ENCODE results near the gene UACA.

Gene UACA

DNA sequence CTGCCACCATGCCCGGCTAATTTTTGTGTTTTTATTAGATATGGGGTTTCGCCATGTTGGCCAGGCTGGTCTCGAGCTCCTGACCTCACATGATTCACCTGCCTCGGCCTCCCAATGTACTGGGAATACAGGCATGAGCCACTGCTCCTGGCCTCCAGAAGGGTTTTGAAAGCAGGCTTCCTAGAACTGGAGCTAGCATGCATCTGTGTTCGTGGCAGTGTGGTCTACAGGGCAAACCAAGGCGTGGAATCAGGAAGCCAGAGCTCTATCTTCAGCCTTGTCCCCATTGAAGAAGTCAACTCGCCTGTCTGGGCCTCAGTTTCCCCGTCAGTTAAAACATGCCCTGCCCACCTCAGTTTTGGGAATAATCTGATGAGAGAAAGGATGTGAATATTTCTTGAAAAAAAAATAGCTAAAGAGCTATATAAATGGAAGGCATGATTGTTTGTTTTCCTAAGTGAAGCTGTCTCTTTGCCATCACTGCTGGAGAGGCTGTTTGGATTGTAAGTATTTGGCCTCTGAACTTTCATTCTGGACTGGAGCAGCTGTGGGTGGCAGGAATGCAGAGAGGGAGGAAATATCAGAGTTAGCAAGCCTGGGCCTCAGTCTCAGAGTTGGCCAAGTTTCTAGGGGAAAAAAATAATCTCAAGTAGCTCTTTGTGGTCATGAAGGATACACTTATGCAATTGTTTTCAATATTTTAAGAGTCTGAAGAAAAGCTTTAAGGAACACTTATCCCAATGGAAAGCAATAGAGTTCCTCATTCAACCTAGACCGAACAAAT, 36.5 kb upstream of the UACA start:
- TF ChIP-seq, protein P1, sequence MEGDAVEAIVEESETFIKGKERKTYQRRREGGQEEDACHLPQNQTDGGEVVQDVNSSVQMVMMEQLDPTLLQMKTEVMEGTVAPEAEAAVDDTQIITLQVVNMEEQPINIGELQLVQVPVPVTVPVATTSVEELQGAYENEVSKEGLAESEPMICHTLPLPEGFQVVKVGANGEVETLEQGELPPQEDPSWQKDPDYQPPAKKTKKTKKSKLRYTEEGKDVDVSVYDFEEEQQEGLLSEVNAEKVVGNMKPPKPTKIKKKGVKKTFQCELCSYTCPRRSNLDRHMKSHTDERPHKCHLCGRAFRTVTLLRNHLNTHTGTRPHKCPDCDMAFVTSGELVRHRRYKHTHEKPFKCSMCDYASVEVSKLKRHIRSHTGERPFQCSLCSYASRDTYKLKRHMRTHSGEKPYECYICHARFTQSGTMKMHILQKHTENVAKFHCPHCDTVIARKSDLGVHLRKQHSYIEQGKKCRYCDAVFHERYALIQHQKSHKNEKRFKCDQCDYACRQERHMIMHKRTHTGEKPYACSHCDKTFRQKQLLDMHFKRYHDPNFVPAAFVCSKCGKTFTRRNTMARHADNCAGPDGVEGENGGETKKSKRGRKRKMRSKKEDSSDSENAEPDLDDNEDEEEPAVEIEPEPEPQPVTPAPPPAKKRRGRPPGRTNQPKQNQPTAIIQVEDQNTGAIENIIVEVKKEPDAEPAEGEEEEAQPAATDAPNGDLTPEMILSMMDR (IDR thresholded peaks at IDR 0.05; ENCODE audit: low read depth, low read length), result no peak
- H3K4me3 ChIP-seq (ENCODE audit: low read depth, low read length), result no peak overlapping the region

DNA sequence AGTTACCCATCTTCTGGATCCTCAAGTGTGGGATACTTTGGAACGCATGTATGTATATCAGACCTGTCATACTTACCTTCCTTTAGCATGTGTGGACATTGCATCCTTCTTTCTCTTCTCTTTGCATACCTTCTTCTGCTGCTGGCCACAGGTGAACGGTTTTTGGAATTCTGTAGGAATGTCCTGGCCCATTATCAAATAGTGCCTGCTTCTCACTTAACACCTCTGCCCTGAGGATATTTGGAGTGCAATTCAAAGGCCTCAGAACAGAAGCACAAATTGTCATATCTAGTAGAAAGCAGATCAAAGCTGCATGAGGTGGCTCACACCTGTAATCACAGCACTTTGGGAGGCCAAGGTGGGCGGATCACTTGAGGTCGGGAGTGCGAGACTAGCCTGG, 34.1 kb upstream of the UACA start:
- no peak overlapping the region for H3K4me3 ChIP-seq (ENCODE audit: low read depth, low read length)
- TF ChIP-seq, protein P1 (IDR thresholded peaks at IDR 0.05; ENCODE audit: low read depth, low read length), result no peak

DNA sequence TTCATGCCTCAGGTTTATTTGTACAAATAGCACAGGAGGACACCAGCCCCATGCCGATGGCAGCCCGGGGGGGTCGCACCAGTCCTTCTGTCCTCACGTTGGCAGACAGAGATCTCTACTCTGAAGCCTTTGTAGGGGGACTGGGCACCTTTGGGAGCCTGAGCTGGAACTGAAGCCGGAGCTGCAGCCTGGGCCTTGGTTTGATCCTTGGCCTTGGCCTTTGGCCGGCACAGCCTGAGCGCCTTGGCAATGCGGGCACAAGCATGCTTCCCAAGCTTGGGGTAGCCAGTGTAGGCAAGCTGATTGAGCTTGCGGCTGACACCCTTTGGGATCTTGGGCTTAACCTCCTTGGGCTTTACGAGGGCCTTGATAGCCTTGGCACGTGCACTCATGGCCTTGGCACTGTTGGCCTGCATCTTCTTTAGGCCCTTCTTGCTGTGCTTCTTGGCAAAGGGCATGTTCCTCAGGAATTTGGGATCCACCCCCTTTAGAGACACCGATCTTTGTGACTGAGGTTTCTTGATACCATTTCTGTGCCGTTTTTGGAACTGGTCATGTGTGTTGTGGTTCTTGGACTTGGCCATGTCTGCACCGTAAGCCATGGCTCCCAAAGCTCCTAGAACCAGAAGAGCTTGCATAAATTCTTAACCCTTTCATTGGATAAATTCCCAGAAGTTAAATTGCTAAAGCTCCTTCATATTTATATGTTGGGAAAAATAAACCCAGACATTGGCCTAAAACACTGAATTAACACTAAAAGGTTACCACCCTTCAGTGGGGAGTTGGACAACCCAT, 33.4 kb upstream of the UACA start:
- H3K4me3 ChIP-seq (ENCODE audit: low read depth, low read length), result no peak overlapping the region
- TF ChIP-seq, protein P1 (IDR thresholded peaks at IDR 0.05; ENCODE audit: low read depth, low read length), result no peak

DNA sequence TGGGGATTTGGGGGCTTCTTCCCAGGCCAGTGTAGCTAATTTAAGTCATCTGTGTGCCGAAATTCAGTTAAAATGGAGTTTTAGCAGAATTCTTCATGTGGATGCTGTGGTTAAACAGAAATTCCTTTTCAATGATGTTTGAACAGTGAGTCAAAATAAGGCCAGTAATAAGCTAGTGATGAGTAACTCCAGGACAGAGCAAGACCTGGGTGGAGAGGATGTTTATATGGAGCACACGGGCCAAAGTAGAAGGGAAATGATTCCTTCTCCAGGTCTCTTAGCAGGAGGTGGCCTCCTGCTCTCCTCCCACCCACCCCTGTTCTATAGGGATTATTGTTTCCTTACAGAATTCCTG, 31.9 kb upstream of the UACA start:
- H3K4me3 ChIP-seq (ENCODE audit: low read depth, low read length), result peak overlapping the region; percentile 44
- TF ChIP-seq, protein P1 (IDR thresholded peaks at IDR 0.05; ENCODE audit: low read depth, low read length), result no peak

DNA sequence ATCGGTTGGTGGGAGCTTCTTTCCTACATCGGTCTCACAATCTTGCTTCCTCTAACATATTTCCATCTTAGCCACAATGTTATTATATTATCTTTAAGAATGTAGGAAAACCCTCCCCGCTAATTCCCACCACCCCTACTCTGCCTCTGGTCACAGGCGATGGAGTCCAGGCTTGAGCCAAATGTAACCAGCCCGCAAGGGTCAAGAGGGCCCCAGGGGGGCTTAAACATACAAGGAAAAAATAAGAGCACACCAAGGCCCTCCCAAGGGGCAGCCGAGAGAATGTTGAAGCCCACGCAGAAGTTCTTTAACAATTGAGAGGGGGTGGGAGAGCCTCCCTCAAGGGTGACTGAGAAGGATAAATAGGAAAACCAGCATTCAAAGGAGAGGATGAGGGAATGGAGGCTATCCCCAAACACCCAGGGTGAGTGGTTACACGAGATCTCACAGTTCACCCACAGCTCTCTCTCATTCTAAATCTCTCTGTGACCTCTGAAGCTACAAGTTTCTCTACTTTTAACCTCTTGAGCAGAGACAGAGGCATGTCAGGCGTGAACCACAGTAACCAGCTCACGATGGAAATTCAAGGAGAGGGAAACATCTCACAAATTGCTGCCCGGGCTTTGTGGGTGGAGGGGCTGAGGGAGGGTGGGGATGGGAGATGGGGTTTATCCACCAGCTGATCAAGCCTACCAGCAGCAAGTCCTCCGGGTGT, 31.4 kb upstream of the UACA start:
- peak overlapping the region; percentile 44 for H3K4me3 ChIP-seq (ENCODE audit: low read depth, low read length)
- TF ChIP-seq, protein P1 (IDR thresholded peaks at IDR 0.05; ENCODE audit: low read depth, low read length), result no peak

DNA sequence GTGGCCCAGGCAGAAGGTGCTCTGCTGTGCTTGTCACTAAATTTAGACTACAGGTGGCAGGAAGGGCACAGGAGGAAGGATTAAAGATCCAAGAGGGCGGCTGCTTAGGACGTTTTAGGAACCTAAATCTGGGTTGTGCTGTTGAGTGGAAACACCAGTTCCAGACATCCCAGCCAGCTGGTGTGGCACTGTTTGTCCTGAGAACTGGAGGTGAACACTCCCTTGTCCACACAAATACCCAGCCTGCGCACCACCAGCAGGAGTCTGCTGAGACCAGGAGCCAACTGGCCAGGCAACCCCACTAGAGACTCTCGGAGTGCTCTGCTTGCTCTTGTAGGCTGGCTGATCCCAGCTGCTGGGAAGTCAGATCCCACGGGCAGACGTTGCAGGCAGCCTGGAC, 30.3 kb upstream of the UACA start:
- no peak overlapping the region for H3K4me3 ChIP-seq (ENCODE audit: low read depth, low read length)
- TF ChIP-seq, protein P1 (IDR thresholded peaks at IDR 0.05; ENCODE audit: low read depth, low read length), result no peak
